Sigmoid colon (tissue), 4 donors: ENCODE measurements around the gene PPFIBP2.

Experiments used
- CTCF ChIP-seq, 4 experiments: fragments of 450-650 bp in 3 of 4; fragments of 200-600 bp in 1 of 4; IDR thresholded peaks; one replicate each; pipeline ENCODE4 v1.5.1; 2016 to 2019; ENCODE audit warnings: antibody characterized with exemption in 4 of 4, mild to moderate bottlenecking in 3 of 4, moderate library complexity in 2 of 4
- POLR2AphosphoS5 ChIP-seq, 4 donors: sonication (generic); formaldehyde crosslinking; IDR thresholded peaks; one replicate each; pipeline ENCODE4 v1.6.1; 2017; ENCODE audit warnings: antibody characterized with exemption in 4 of 4

DNA sequence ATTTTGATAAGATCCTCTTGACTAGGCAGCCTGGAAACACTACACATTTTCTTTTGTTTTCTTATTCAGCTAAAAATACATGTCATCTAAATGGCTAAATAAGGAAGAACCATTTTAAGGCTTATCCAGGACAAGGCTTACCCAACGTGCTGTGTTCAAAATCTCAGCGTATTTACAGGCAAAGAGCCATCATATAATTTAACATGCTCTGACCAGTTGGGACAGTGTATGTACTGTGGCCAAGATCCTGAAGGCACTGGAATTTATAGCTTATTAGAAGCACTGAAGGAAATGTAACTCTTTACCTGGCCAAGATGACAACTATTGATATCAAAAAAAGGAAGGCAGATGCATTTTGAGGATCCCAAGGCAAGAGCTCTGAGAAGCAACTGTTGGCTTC, 71.1 kb downstream of the PPFIBP2 start:
- TF ChIP-seq CTCF (IDR thresholded peaks at IDR 0.05), result no peak
- TF ChIP-seq POLR2AphosphoS5 (IDR thresholded peaks at IDR 0.05), result no peak
